GM04504 (cell line): ENCODE results near the gene ARHGEF17.

Source experiments
- DNase-seq: peaks from one replicate; pipeline ENCODE4 v3.0.0-alpha.2; 2012; ENCODE audit warnings: low read depth

The ARHGEF17 gene

GRCh38 chr11:73382183-73382582 is 74.1 kb downstream of the ARHGEF17 start:
- no peak for DNase-seq

GRCh38 chr11:73382747-73383146 is 74.7 kb downstream of the ARHGEF17 start:
- no peak for DNase-seq

- no peak for DNase-seq
These were observed 75.4 kb downstream of the ARHGEF17 start for GRCh38 chr11:73383249-73384124.

GRCh38 chr11:73384125-73384441 is 76.0 kb downstream of the ARHGEF17 start:
- no peak for DNase-seq

GRCh38 chr11:73384531-73384871 is 76.4 kb downstream of the ARHGEF17 start:
- no peak for DNase-seq

- no peak for DNase-seq
These were observed 77.0 kb downstream of the ARHGEF17 start for GRCh38 chr11:73384872-73385689.

GRCh38 chr11:73386016-73386415 is 77.9 kb downstream of the ARHGEF17 start:
- DNase-seq: no peak

GRCh38 chr11:73386546-73386945 is 78.5 kb downstream of the ARHGEF17 start:
- DNase-seq: no peak

GRCh38 chr11:73387594-73388264 is 79.7 kb downstream of the ARHGEF17 start:
- DNase-seq: no peak

- no peak for DNase-seq
These were observed 80.4 kb downstream of the ARHGEF17 start for GRCh38 chr11:73388265-73389133.

GRCh38 chr11:73389134-73389525 is 81.1 kb downstream of the ARHGEF17 start:
- DNase-seq: no peak

- DNase-seq: no peak
These were observed 81.8 kb downstream of the ARHGEF17 start for GRCh38 chr11:73389916-73390315.

GRCh38 chr11:73390601-73391565 is 82.8 kb downstream of the ARHGEF17 start:
- DNase-seq: no peak

GRCh38 chr11:73391665-73392064 is 83.6 kb downstream of the ARHGEF17 start:
- no peak for DNase-seq

- DNase-seq: no peak
These were observed 84.3 kb downstream of the ARHGEF17 start for GRCh38 chr11:73392108-73393010.

- DNase-seq: no peak
These were observed 84.9 kb downstream of the ARHGEF17 start for GRCh38 chr11:73393011-73393380.

- DNase-seq: peak; percentile 53
These were observed 85.7 kb downstream of the ARHGEF17 start for GRCh38 chr11:73393479-73394415.
